Ovary (tissue), 3 donors: ENCODE measurements around the gene POLG2.

Source experiments
- CTCF ChIP-seq, 3 donors: fragments of 450-650 bp in 2 of 3; fragments of 200-600 bp in 1 of 3; IDR thresholded peaks; one replicate each; pipeline versions ENCODE4 v1.5.1 to v1.8.0; 2016 to 2022; ENCODE audit warnings: antibody characterized with exemption in 3 of 3, mild to moderate bottlenecking in 1 of 3
- POLR2A ChIP-seq: fragments of 450-650 bp; IDR thresholded peaks from one replicate; pipeline ENCODE4 v1.6.1; 2017; ENCODE audit warnings: antibody characterized with exemption, mild to moderate bottlenecking, moderate library complexity
- donor health status: DM: no; HTN: no; CAD: no.

GRCh38 chr17:64506201-64506575, 9.3 kb upstream of the POLG2 start, which contains the start of gene DDX5:
- TF ChIP-seq CTCF (IDR thresholded peaks at IDR 0.05) (no peak), POLR2A (peak; percentile 98)
